Erythroblast (primary cell): ENCODE results near the gene GRM7.

ENCODE experiments used
- DNase-seq, 2 experiments: peaks; one replicate each; lab custom pipeline; 2025; lab: John Stamatoyannopoulos, UW
- GATA1 ChIP-seq: IDR thresholded peaks from 2 replicates; pipeline ENCODE4 v1.6.1; 2011; ENCODE audit warnings: low read depth, mild to moderate bottlenecking, control low read depth, low read length, moderate library complexity
- POLR2A ChIP-seq: IDR thresholded peaks from 2 replicates; pipeline ENCODE4 v1.6.1; 2011; ENCODE audit warnings: mild to moderate bottlenecking, low read length

The GRM7 gene

GRCh38 chr3:7371693-7372572, 511.0 kb downstream of the GRM7 start:
- TF ChIP-seq POLR2A = no peak
- no peak for TF ChIP-seq GATA1
- DNase-seq = no peak

GRCh38 chr3:7377103-7377502, 516.2 kb downstream of the GRM7 start:
- no peak for DNase-seq
- TF ChIP-seq POLR2A (no peak), GATA1 (no peak)

DNA sequence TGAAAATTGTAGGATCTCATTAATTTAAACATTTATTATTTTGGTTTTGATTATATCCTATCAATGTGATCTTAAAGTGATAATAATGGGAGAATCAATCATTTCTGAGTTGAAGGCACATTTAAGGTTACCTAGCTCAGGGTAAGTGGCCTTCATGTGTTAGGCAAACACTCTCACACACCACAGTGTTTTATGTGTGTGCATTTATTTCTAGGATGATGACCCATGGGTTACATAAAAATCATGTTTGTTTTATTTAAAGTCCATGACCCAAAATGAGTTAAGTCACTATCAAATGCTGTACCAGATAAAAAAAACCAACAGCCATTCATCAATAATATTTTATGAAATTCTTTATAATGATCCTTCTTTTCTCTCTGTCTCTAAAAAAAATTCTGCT, 520.8 kb downstream of the GRM7 start:
- TF ChIP-seq GATA1 (no peak), POLR2A (no peak)
- no peak for DNase-seq

DNA sequence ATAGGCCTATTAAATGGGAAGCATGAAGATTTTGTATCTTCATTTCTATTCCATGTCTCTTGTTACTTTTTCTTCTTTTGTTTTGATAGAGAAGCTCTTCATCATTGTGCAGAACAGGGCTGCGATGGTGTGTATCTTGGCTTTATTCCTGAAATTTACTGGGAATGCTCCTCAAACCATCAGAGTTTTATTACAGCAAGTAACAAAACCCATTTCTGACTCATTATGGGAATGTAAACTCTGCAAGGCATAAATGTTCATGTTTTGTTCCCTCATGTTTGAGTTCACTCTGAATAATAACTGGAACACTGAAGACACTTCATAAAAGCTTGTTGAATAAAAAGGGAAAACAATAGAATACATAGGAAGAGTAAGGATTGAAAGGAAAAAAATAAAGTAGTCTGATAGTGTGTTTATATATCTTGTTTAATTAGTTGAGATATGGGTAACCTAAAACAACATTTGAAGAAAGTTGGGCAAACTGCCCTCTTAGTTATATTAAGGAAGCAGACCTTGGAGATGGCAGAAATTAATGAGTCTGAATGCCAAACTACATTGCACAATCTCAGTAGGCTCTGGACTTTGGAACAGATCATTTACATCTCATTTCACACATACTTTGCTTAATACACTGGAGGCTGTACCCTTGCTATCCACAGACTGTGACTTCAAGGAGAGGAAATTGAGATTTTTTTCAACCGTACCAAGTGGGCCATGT, 521.5 kb downstream of the GRM7 start:
- no peak for TF ChIP-seq POLR2A
- TF ChIP-seq GATA1 = no peak
- DNase-seq = no peak

- DNase-seq = no peak
- TF ChIP-seq GATA1 (no peak), POLR2A (no peak)
These were observed 524.7 kb downstream of the GRM7 start for GRCh38 chr3:7385635-7386034.

GRCh38 chr3:7388026-7388425, 527.1 kb downstream of the GRM7 start:
- TF ChIP-seq GATA1 (no peak), POLR2A (no peak)
- no peak for DNase-seq

GRCh38 chr3:7392206-7392605, 531.3 kb downstream of the GRM7 start:
- no peak for DNase-seq
- no peak for TF ChIP-seq POLR2A
- no peak for TF ChIP-seq GATA1

DNA sequence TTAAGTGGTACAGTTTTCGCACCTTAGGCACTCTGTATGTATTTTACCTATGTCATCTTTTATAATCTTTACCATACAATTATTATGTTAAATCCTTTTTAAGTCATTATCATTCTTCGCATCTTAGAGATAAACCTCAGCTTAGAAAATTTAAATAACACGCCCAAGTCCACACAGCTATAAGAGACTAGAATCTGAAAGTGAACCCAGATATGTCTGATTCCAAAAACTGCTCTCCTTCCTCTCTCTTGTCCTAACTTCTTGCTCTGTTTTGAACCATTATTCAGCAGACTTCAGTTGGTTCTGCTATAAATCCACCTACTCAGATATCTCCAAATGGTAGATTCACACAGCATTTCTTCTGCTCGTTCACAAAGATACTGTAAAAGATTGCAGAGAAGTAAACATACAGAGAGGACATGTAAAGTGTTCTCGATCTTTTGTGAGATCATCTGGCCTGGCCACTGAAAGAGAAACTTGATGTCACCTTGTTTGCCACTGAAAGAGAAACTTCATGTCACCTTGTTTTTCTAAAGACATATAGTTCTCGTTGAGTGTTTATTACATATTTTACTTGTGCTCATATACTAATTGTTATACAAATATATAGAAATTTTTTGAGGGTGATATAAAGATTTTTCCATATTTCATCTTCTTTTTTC, 533.2 kb downstream of the GRM7 start:
- DNase-seq = no peak
- TF ChIP-seq POLR2A = no peak
- no peak for TF ChIP-seq GATA1

- TF ChIP-seq POLR2A = no peak
- no peak for TF ChIP-seq GATA1
- no peak for DNase-seq
These were observed 535.6 kb downstream of the GRM7 start for GRCh38 chr3:7396534-7396933.

DNA sequence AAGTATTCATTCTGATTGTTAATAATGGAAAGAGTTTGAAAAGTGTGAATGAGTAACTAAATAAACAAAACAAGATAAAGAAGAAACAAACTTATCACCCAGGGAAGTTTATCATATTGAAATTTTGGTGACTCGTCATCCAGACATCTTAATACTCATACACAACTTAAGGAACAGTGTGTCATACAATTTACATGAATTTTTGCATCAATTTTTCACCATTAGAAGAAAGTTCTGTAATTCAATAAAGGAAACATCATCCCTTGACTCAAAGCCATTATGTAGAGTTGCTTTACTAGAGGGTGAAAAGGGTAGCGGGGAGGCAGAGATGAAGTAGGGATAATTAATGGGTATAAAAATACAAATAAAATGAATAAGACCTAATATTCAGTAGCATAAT, 536.2 kb downstream of the GRM7 start:
- DNase-seq = no peak
- TF ChIP-seq POLR2A = no peak

- TF ChIP-seq GATA1 (no peak), POLR2A (no peak)
- DNase-seq = no peak
These were observed 539.4 kb downstream of the GRM7 start for GRCh38 chr3:7400360-7400759.

DNA sequence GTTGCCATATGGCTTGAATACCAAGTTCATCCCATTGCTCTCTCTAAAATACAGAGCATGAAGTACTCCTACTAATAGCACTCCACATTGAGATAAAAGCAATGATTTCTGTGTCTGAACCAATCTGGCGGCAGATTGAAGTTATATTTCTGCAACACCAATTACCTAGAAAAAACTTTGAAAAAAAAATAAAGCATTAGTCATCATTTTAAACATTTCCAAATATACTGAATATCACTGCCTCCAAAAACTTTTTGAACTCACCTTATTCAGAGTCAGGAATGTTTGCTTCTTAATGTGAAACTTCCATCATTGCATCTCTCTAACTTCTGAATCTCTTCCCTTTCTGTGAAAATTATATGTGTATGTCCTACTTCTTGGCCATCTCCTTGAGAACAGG, 540.5 kb downstream of the GRM7 start:
- no peak for TF ChIP-seq POLR2A
- DNase-seq = no peak

- TF ChIP-seq GATA1 (no peak), POLR2A (no peak)
- no peak for DNase-seq
These were observed 546.2 kb downstream of the GRM7 start for GRCh38 chr3:7407107-7407506.

DNA sequence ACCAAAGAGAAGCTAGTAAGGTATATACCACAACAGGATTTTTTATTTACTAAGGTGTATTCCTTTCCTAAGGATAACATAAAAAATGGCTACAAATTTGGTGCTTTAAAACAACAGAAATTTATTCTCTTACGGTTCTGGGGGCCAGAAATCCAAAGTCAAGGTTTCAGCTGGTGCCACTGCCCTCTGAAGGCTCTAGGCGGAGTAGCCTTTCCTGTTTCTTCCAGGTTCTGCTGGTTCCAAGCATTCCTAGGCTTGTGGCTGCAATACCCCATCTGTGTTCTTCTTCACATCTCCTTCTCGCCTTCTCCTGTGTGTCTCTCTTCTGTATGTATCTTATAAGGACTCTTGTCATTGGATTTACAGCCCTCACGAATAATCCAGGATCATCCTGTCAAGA, 549.9 kb downstream of the GRM7 start:
- no peak for DNase-seq
- TF ChIP-seq GATA1 = no peak

DNA sequence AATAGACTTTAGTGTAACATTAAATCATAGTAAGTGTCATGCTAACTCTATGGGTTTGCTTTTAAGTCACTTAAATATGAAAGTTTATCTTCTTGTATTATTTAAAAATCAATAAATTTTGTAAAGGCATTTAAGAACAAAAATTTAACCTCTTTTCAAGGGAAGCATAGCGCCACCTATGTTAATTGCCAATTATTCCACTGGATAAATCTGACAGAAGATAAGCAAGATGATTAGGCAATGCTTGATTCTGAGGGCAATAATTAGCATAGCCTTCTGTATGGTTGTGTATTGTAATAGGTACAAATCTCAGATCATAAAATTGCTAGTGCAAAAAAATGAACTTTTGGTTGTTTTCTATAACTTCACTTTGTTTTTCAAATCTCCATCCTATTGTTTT, 560.1 kb downstream of the GRM7 start:
- no peak for TF ChIP-seq GATA1
- no peak for TF ChIP-seq POLR2A
- DNase-seq = no peak
